Measurements from ENCODE around the gene PERM1.

Gene PERM1

GRCh38 chr1:942411-942821 lies 39.5 kb downstream of the PERM1 start:
- Histone ChIP-seq H3K4me3 (ENCODE audit: low read length, poor library complexity, severe bottlenecking) (no peak overlapping the region), H3K4me2 (ENCODE audit: low read depth, low read length, poor library complexity, severe bottlenecking) (no peak overlapping the region), H4K20me1 (ENCODE audit: insufficient read depth, low read length, poor library complexity, severe bottlenecking) (no peaks in the 10 kb centered on the region), H2AFZ (ENCODE audit: low read length) (no peak overlapping the region), H3F3A (ENCODE audit: low read depth) (no peaks in the 10 kb centered on the region), H3K79me2 (ENCODE audit: insufficient read depth, low read length) (no peaks in the 10 kb centered on the region), H3K27me3 (ENCODE audit: insufficient read depth, low read length, poor library complexity, severe bottlenecking) (peaks cover 15% of the 10 kb centered on the region), H3K9me3 (ENCODE audit: insufficient read depth, low read depth, low read length) (no peaks in the 10 kb centered on the region), H3K9ac (ENCODE audit: low read depth, low read length, poor library complexity, severe bottlenecking) (no peak overlapping the region), H3K9me2 (replicated peaks; ENCODE audit: low read depth, low read length) (no peaks in the 10 kb centered on the region), H3K4me1 (ENCODE audit: insufficient read depth, low read length, poor library complexity, severe bottlenecking) (peaks cover 23% of the 10 kb centered on the region), H3K36me3 (ENCODE audit: insufficient read depth, low read length) (no peaks in the 10 kb centered on the region; the same call in 1 of the 2 replicates)
- no peak for TF ChIP-seq CTCF (conservative IDR thresholded peaks at IDR 0.05; ENCODE audit: low read length)
- TF ChIP-seq EZH2phosphoT487 (IDR thresholded peaks at IDR 0.05; ENCODE audit: borderline replicate concordance): no peak

GRCh38 chr1:941588-942383 lies 40.1 kb downstream of the PERM1 start:
- Histone ChIP-seq H3K9ac (ENCODE audit: low read depth, low read length, poor library complexity, severe bottlenecking) (peak overlapping the region; percentile 22), H3F3A (ENCODE audit: low read depth) (no peaks in the 10 kb centered on the region), H3K79me2 (ENCODE audit: insufficient read depth, low read length) (no peaks in the 10 kb centered on the region), H3K9me3 (ENCODE audit: insufficient read depth, low read depth, low read length) (no peaks in the 10 kb centered on the region), H2AFZ (ENCODE audit: low read length) (peak overlapping the region; percentile 43; the same call in 1 of the 2 replicates), H4K20me1 (ENCODE audit: insufficient read depth, low read length, poor library complexity, severe bottlenecking) (no peaks in the 10 kb centered on the region), H3K4me2 (ENCODE audit: low read depth, low read length, poor library complexity, severe bottlenecking) (peak overlapping the region; percentile 78), H3K4me1 (ENCODE audit: insufficient read depth, low read length, poor library complexity, severe bottlenecking) (peaks cover 23% of the 10 kb centered on the region), H3K27me3 (ENCODE audit: insufficient read depth, low read length, poor library complexity, severe bottlenecking) (peaks cover 15% of the 10 kb centered on the region), H3K4me3 (ENCODE audit: low read length, poor library complexity, severe bottlenecking) (peak overlapping the region; percentile 68), H3K9me2 (replicated peaks; ENCODE audit: low read depth, low read length) (no peaks in the 10 kb centered on the region), H3K36me3 (ENCODE audit: insufficient read depth, low read length) (no peaks in the 10 kb centered on the region; the same call in 1 of the 2 replicates)
- TF ChIP-seq CTCF (conservative IDR thresholded peaks at IDR 0.05; ENCODE audit: low read length) (no peak), EZH2phosphoT487 (IDR thresholded peaks at IDR 0.05; ENCODE audit: borderline replicate concordance) (no peak)

GRCh38 chr1:941015-941587 lies 40.8 kb downstream of the PERM1 start:
- H3K4me1 ChIP-seq (ENCODE audit: insufficient read depth, low read length, poor library complexity, severe bottlenecking): peaks cover 23% of the 10 kb centered on the region
- H3K4me2 ChIP-seq (ENCODE audit: low read depth, low read length, poor library complexity, severe bottlenecking): peak overlapping the region; percentile 78
- no peaks in the 10 kb centered on the region for H3K9me3 ChIP-seq (ENCODE audit: insufficient read depth, low read depth, low read length)
- H3K36me3 ChIP-seq (ENCODE audit: insufficient read depth, low read length): no peaks in the 10 kb centered on the region; the same call in 1 of the 2 replicates
- peak overlapping the region; percentile 68 for H3K4me3 ChIP-seq (ENCODE audit: low read length, poor library complexity, severe bottlenecking)
- H3K9me2 ChIP-seq (replicated peaks; ENCODE audit: low read depth, low read length): no peaks in the 10 kb centered on the region
- H3K9ac ChIP-seq (ENCODE audit: low read depth, low read length, poor library complexity, severe bottlenecking): peak overlapping the region; percentile 22
- H2AFZ ChIP-seq (ENCODE audit: low read length): peak overlapping the region; percentile 43; the same call in 1 of the 2 replicates
- H3F3A ChIP-seq (ENCODE audit: low read depth): no peaks in the 10 kb centered on the region
- TF ChIP-seq EZH2phosphoT487 (IDR thresholded peaks at IDR 0.05; ENCODE audit: borderline replicate concordance) (no peak), CTCF (conservative IDR thresholded peaks at IDR 0.05; ENCODE audit: low read length) (no peak; the same call in 1 of the 2 replicates)
- no peaks in the 10 kb centered on the region for H3K79me2 ChIP-seq (ENCODE audit: insufficient read depth, low read length)
- H4K20me1 ChIP-seq (ENCODE audit: insufficient read depth, low read length, poor library complexity, severe bottlenecking): no peaks in the 10 kb centered on the region
- peaks cover 15% of the 10 kb centered on the region for H3K27me3 ChIP-seq (ENCODE audit: insufficient read depth, low read length, poor library complexity, severe bottlenecking)

Data from Loucy (cell line).